Measurements from ENCODE around the gene HECTD2.
"Not testable (repeated sequence)": the region's sequence is repeated elsewhere in the genome, so short reads cannot be mapped to it uniquely, and the experiment has no call there.

The HECTD2 gene

GRCh38 chr10:91385306-91386085, 24.6 kb upstream of the HECTD2 start:
- no peak for DNase-seq
- no peak overlapping the region for H3K4me3 ChIP-seq (ENCODE audit: low read depth, low read length)
- no peaks in the 10 kb centered on the region for H3K27me3 ChIP-seq (replicated peaks)
- no peaks in the 10 kb centered on the region for H3K36me3 ChIP-seq (replicated peaks)
- no peak for TF ChIP-seq CTCF (IDR thresholded peaks at IDR 0.05; ENCODE audit: low read depth, low read length, missing control alignments)
- no peak overlapping the region for H3K27ac ChIP-seq
- in situ Hi-C loops (cut with HindIII; ENCODE audit: low pct_ligation_motif_present, low sequenced_read_pairs), result no loop called here

GRCh38 chr10:91389636-91390512, 20.3 kb upstream of the HECTD2 start:
- H3K4me3 ChIP-seq (ENCODE audit: low read depth, low read length), result no peak overlapping the region
- in situ Hi-C loops (cut with HindIII; ENCODE audit: low pct_ligation_motif_present, low sequenced_read_pairs), result no loop called here
- H3K36me3 ChIP-seq (replicated peaks), result no peaks in the 10 kb centered on the region
- peak; percentile 38 for DNase-seq
- H3K27ac ChIP-seq, result no peak overlapping the region
- H3K27me3 ChIP-seq (replicated peaks), result no peaks in the 10 kb centered on the region
- no peak for TF ChIP-seq CTCF (IDR thresholded peaks at IDR 0.05; ENCODE audit: low read depth, low read length, missing control alignments)

GRCh38 chr10:91390513-91390825, 19.7 kb upstream of the HECTD2 start:
- H3K36me3 ChIP-seq (replicated peaks); H3K27ac ChIP-seq; in situ Hi-C loops (cut with HindIII; ENCODE audit: low pct_ligation_motif_present, low sequenced_read_pairs); DNase-seq; H3K27me3 ChIP-seq (replicated peaks); H3K4me3 ChIP-seq (ENCODE audit: low read depth, low read length): not testable (repeated sequence)

GRCh38 chr10:91391920-91392319, 18.2 kb upstream of the HECTD2 start:
- no peaks in the 10 kb centered on the region for H3K27me3 ChIP-seq (replicated peaks)
- no peaks in the 10 kb centered on the region for H3K36me3 ChIP-seq (replicated peaks)
- H3K4me3 ChIP-seq (ENCODE audit: low read depth, low read length), result no peak overlapping the region
- no peak for TF ChIP-seq CTCF (IDR thresholded peaks at IDR 0.05; ENCODE audit: low read depth, low read length, missing control alignments)
- in situ Hi-C loops (cut with HindIII; ENCODE audit: low pct_ligation_motif_present, low sequenced_read_pairs), result no loop called here
- H3K27ac ChIP-seq, result no peak overlapping the region
- no peak for DNase-seq

- in situ Hi-C loops (cut with HindIII; ENCODE audit: low pct_ligation_motif_present, low sequenced_read_pairs), result no loop called here
- Histone ChIP-seq H3K36me3 (replicated peaks) (no peaks in the 10 kb centered on the region), H3K27me3 (replicated peaks) (no peaks in the 10 kb centered on the region), H3K4me3 (ENCODE audit: low read depth, low read length) (no peak overlapping the region), H3K27ac (no peak overlapping the region)
- TF ChIP-seq CTCF (IDR thresholded peaks at IDR 0.05; ENCODE audit: low read depth, low read length, missing control alignments), result no peak
- no peak for DNase-seq
These were observed 3.8 kb upstream of the HECTD2 start for GRCh38 chr10:91406322-91406721.

GRCh38 chr10:91409069-91409868, 875 bp upstream of the HECTD2 start:
- in situ Hi-C loops (cut with HindIII; ENCODE audit: low pct_ligation_motif_present, low sequenced_read_pairs), result no loop called here
- TF ChIP-seq CTCF (IDR thresholded peaks at IDR 0.05; ENCODE audit: low read depth, low read length, missing control alignments), result peak; percentile 14
- peak overlapping the region; percentile 75 for H3K4me3 ChIP-seq (ENCODE audit: low read depth, low read length)
- peak; percentile 73 for DNase-seq
- H3K27me3 ChIP-seq (replicated peaks), result no peaks in the 10 kb centered on the region
- H3K36me3 ChIP-seq (replicated peaks), result no peaks in the 10 kb centered on the region
- peak overlapping the region; percentile 97 for H3K27ac ChIP-seq

Data from brain microvascular endothelial cell (primary cell).